ENCODE results near the gene CDC14A.

Gene CDC14A

GRCh38 chr1:100423832-100424337 lies 71.6 kb downstream of the CDC14A start:
- TF ChIP-seq TAF1 (IDR thresholded peaks at IDR 0.05; ENCODE audit: borderline replicate concordance, insufficient read depth, low read length) (no peak), FOXP2 (optimal IDR thresholded peaks at IDR 0.05; ENCODE audit: borderline replicate concordance, extremely low read depth, extremely low read length, insufficient read depth) (no peak), POLR2AphosphoS5 (IDR thresholded peaks at IDR 0.05; ENCODE audit: low read depth, low read length) (no peak), SIN3A (IDR thresholded peaks at IDR 0.05; ENCODE audit: borderline replicate concordance, insufficient read depth, low read length) (no peak)
- TF ChIP-seq, protein P1, sequence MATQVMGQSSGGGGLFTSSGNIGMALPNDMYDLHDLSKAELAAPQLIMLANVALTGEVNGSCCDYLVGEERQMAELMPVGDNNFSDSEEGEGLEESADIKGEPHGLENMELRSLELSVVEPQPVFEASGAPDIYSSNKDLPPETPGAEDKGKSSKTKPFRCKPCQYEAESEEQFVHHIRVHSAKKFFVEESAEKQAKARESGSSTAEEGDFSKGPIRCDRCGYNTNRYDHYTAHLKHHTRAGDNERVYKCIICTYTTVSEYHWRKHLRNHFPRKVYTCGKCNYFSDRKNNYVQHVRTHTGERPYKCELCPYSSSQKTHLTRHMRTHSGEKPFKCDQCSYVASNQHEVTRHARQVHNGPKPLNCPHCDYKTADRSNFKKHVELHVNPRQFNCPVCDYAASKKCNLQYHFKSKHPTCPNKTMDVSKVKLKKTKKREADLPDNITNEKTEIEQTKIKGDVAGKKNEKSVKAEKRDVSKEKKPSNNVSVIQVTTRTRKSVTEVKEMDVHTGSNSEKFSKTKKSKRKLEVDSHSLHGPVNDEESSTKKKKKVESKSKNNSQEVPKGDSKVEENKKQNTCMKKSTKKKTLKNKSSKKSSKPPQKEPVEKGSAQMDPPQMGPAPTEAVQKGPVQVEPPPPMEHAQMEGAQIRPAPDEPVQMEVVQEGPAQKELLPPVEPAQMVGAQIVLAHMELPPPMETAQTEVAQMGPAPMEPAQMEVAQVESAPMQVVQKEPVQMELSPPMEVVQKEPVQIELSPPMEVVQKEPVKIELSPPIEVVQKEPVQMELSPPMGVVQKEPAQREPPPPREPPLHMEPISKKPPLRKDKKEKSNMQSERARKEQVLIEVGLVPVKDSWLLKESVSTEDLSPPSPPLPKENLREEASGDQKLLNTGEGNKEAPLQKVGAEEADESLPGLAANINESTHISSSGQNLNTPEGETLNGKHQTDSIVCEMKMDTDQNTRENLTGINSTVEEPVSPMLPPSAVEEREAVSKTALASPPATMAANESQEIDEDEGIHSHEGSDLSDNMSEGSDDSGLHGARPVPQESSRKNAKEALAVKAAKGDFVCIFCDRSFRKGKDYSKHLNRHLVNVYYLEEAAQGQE (IDR thresholded peaks at IDR 0.05; ENCODE audit: insufficient read depth in 1 of 2, low read depth in 2 of 2, low read length in 2 of 2), result no peak

DNA sequence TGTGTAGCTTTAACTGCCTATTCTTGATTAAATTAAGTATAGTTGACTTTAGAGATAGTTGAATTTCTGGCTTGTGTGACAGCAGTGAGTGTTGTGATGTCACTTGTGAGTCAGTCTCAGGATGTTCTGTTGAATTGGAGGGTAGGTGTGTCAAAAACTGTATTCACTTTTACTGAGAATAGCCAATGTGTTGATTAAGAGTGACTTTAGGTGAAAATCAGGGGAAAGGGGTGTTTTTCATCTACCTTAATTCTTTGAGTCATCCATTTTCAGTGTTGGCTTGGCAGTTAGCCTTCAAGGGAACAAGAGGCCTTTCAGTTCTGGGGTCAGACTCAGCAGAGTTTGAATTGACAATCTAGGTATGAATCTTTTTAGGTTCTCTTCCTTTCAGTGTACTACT lies 75.9 kb downstream of the CDC14A start:
- no peak for TF ChIP-seq POLR2AphosphoS5 (IDR thresholded peaks at IDR 0.05; ENCODE audit: low read depth, low read length)
- TF ChIP-seq TAF1 (IDR thresholded peaks at IDR 0.05; ENCODE audit: borderline replicate concordance, insufficient read depth, low read length), result no peak
- no peak for TF ChIP-seq FOXP2 (optimal IDR thresholded peaks at IDR 0.05; ENCODE audit: borderline replicate concordance, extremely low read depth, extremely low read length, insufficient read depth)
- no peak for TF ChIP-seq SIN3A (IDR thresholded peaks at IDR 0.05; ENCODE audit: borderline replicate concordance, insufficient read depth, low read length)
- TF ChIP-seq, protein P1 (IDR thresholded peaks at IDR 0.05; ENCODE audit: insufficient read depth in 1 of 2, low read depth in 2 of 2, low read length in 2 of 2), result no peak

DNA sequence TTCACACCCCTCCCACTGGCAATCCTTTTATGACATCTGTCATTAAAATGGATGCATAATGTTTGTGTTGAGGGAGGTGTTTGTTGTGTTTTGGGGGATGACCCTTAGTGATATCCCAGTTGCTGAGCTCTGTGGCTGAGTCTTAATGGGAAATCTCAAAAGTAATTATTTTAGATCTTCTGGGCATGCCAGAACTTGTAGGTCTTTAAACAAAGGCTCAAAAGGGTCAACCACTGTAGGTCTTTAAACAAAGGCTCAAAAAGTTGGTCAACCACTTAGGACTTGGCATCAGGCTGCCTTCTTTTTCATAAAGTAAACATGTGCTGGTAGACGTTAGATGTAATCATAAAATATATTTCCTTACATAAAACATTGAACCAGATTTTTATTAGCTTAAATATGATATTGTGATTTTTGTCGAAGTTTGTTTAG lies 78.0 kb downstream of the CDC14A start:
- TF ChIP-seq SIN3A (IDR thresholded peaks at IDR 0.05; ENCODE audit: borderline replicate concordance, insufficient read depth, low read length) (no peak), POLR2AphosphoS5 (IDR thresholded peaks at IDR 0.05; ENCODE audit: low read depth, low read length) (no peak), TAF1 (IDR thresholded peaks at IDR 0.05; ENCODE audit: borderline replicate concordance, insufficient read depth, low read length) (no peak), FOXP2 (optimal IDR thresholded peaks at IDR 0.05; ENCODE audit: borderline replicate concordance, extremely low read depth, extremely low read length, insufficient read depth) (no peak)
- TF ChIP-seq, protein P1 (IDR thresholded peaks at IDR 0.05; ENCODE audit: insufficient read depth in 1 of 2, low read depth in 2 of 2, low read length in 2 of 2), result no peak

DNA sequence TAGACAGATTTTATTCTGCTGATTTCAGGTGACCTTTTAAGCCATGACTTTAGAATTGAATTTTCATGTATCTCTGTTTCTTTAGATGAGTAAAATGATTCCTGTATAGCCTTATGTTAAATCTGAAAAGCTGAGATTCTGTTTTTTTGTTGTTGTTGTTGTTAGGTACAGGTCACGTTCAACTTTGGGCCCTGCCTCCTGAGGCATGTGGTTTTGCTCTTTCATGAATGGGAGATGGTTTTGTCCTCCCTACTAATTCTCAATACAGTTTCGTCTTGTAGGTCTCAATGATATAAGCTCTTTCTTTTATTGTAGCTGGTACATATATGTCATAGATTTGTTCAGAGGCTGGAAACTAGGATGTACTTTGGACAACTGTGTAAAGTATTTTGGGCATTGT lies 79.6 kb downstream of the CDC14A start:
- TF ChIP-seq FOXP2 (optimal IDR thresholded peaks at IDR 0.05; ENCODE audit: borderline replicate concordance, extremely low read depth, extremely low read length, insufficient read depth), result no peak
- TF ChIP-seq SIN3A (IDR thresholded peaks at IDR 0.05; ENCODE audit: borderline replicate concordance, insufficient read depth, low read length), result no peak
- TF ChIP-seq TAF1 (IDR thresholded peaks at IDR 0.05; ENCODE audit: borderline replicate concordance, insufficient read depth, low read length), result no peak
- TF ChIP-seq POLR2AphosphoS5 (IDR thresholded peaks at IDR 0.05; ENCODE audit: low read depth, low read length), result no peak
- TF ChIP-seq, protein P1 (IDR thresholded peaks at IDR 0.05; ENCODE audit: insufficient read depth in 1 of 2, low read depth in 2 of 2, low read length in 2 of 2), result no peak

DNA sequence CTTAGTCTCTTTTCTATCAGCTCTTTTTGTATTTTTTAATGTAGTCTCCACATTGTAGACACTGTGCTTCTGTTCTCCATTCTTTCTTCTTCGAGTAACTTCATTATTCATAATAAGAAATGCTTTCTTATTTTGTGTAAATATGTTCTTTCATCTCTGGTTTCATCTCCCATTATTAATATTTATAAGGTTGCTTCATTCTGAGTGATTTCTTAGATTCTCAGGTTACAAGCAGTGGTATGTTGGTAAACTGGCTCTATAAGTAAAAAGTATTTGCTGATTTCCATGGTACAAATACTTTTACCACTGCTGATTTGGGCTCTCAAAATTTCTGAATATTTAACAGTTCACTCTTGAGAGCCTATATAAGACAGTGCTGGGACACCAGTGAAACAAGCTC lies 81.3 kb downstream of the CDC14A start:
- no peak for TF ChIP-seq TAF1 (IDR thresholded peaks at IDR 0.05; ENCODE audit: borderline replicate concordance, insufficient read depth, low read length)
- TF ChIP-seq, protein P1 (IDR thresholded peaks at IDR 0.05; ENCODE audit: insufficient read depth in 1 of 2, low read depth in 2 of 2, low read length in 2 of 2), result no peak
- no peak for TF ChIP-seq SIN3A (IDR thresholded peaks at IDR 0.05; ENCODE audit: borderline replicate concordance, insufficient read depth, low read length)
- TF ChIP-seq FOXP2 (optimal IDR thresholded peaks at IDR 0.05; ENCODE audit: borderline replicate concordance, extremely low read depth, extremely low read length, insufficient read depth), result no peak
- TF ChIP-seq POLR2AphosphoS5 (IDR thresholded peaks at IDR 0.05; ENCODE audit: low read depth, low read length), result no peak

Measured in PFSK-1 (cell line).